BE2C (cell line): ENCODE results near the gene RNF207. TPM values are rescaled to one million over a fixed set of nuclear protein-coding genes. Genes with fewer than 3 reads are reported as not detected.

Source experiments
- DNase-seq: peaks from one replicate; pipeline ENCODE4 v3.0.0-alpha.2; 2020
- H3K27me3 ChIP-seq: fragments of 250-450 bp; sonication (Bioruptor Pico); 2 replicates; pipeline ENCODE4 v1.5.1; 2020; ENCODE audit warnings: mild to moderate bottlenecking
- H3K36me3 ChIP-seq: fragments of 250-450 bp; sonication (Bioruptor Pico); 2 replicates; pipeline ENCODE4 v1.5.1; 2020; ENCODE audit warnings: mild to moderate bottlenecking
- H3K4me1 ChIP-seq: fragments of 250-450 bp; sonication (Bioruptor Pico); 2 replicates; pipeline ENCODE4 v1.5.1; 2020
- H3K4me3 ChIP-seq: 2 replicates; pipeline ENCODE4 v1.5.1; 2011; ENCODE audit warnings: low read depth, low read length
- H3K9me3 ChIP-seq: fragments of 250-450 bp; sonication (Bioruptor Pico); 2 replicates; pipeline ENCODE4 v1.5.1; 2020
- polyA plus RNA-seq: library from polyadenylated mRNA; unstranded; fragments of >200 nt; gene quantifications from one replicate; pipeline ENCODE4 v1.2.1, GENCODE V29; 2012; ENCODE audit warnings: low read depth, missing spikeins; ENCODE audit not compliant: insufficient read length, insufficient read depth
- TF ChIP-seq, protein P1 (sequence below): IDR thresholded peaks from 2 replicates; pipeline ENCODE4 v1.5.1; 2012; ENCODE audit warnings: mild to moderate bottlenecking, low read depth, low read length

The RNF207 gene, protein sequence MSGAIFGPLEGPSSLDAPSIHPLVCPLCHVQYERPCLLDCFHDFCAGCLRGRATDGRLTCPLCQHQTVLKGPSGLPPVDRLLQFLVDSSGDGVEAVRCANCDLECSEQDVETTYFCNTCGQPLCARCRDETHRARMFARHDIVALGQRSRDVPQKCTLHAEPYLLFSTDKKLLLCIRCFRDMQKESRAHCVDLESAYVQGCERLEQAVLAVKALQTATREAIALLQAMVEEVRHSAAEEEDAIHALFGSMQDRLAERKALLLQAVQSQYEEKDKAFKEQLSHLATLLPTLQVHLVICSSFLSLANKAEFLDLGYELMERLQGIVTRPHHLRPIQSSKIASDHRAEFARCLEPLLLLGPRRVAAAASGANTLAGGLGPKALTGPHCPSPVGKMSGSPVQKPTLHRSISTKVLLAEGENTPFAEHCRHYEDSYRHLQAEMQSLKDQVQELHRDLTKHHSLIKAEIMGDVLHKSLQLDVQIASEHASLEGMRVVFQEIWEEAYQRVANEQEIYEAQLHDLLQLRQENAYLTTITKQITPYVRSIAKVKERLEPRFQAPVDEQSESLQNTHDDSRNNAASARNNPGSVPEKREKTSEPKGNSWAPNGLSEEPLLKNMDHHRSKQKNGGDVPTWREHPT
- polyA plus RNA-seq = 19.9 TPM

GRCh38 chr1:6205849-6206519, at the start of gene RNF207:
TSS of gene RNF207 (plus strand) at chr1:6206119. CDS start at chr1:6206536, 417 bp downstream.
- H3K9me3 ChIP-seq = no peaks in the 10 kb centered on the region
- H3K4me3 ChIP-seq = no peak within 1 kb of the TSS
- no peaks in the 10 kb centered on the region for H3K4me1 ChIP-seq
- H3K27me3 ChIP-seq = no peaks in the 10 kb centered on the region
- no peaks in the 10 kb centered on the region for H3K36me3 ChIP-seq
- TF ChIP-seq, protein P1, sequence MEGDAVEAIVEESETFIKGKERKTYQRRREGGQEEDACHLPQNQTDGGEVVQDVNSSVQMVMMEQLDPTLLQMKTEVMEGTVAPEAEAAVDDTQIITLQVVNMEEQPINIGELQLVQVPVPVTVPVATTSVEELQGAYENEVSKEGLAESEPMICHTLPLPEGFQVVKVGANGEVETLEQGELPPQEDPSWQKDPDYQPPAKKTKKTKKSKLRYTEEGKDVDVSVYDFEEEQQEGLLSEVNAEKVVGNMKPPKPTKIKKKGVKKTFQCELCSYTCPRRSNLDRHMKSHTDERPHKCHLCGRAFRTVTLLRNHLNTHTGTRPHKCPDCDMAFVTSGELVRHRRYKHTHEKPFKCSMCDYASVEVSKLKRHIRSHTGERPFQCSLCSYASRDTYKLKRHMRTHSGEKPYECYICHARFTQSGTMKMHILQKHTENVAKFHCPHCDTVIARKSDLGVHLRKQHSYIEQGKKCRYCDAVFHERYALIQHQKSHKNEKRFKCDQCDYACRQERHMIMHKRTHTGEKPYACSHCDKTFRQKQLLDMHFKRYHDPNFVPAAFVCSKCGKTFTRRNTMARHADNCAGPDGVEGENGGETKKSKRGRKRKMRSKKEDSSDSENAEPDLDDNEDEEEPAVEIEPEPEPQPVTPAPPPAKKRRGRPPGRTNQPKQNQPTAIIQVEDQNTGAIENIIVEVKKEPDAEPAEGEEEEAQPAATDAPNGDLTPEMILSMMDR = no peak
- DNase-seq = no peak

- TF ChIP-seq, protein P1 = no peak
- Histone ChIP-seq H3K4me3 (no peak overlapping the region), H3K27me3 (no peaks in the 10 kb centered on the region), H3K4me1 (no peaks in the 10 kb centered on the region; the same call in 1 of the 2 replicates), H3K9me3 (no peaks in the 10 kb centered on the region), H3K36me3 (no peaks in the 10 kb centered on the region)
- no peak for DNase-seq
These were observed 48.8 kb upstream of the RNF207 start for GRCh38 chr1:6157132-6157527.

- H3K4me1 ChIP-seq = no peaks in the 10 kb centered on the region; the same call in 1 of the 2 replicates
- H3K4me3 ChIP-seq = no peak overlapping the region
- no peaks in the 10 kb centered on the region for H3K36me3 ChIP-seq
- TF ChIP-seq, protein P1 = no peak
- H3K27me3 ChIP-seq = no peaks in the 10 kb centered on the region
- no peak for DNase-seq
- no peaks in the 10 kb centered on the region for H3K9me3 ChIP-seq
These were observed 48.3 kb upstream of the RNF207 start for GRCh38 chr1:6157528-6158174.

DNA sequence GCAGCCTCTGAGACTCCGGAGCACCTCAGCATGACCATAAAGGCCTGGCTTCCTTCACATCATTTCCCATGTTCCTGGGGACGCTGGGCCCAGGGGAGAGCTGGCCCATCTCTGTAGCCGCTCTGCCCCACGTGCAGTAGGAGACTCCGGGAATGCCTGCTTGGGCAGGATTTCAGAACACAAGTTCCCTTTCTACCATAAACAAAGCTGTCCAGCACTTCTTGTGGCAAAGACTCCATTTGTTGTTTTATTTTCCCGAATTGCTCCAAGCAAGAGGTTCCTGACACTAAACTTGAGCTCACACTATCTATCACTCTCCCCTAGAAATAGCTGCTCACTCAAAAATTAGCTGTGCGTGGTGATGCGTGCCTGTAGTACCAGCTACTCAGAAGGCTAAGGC, 47.7 kb upstream of the RNF207 start:
- H3K9me3 ChIP-seq = no peaks in the 10 kb centered on the region
- DNase-seq = no peak
- no peaks in the 10 kb centered on the region for H3K27me3 ChIP-seq
- no peaks in the 10 kb centered on the region; the same call in 1 of the 2 replicates for H3K4me1 ChIP-seq
- TF ChIP-seq, protein P1 = no peak
- H3K36me3 ChIP-seq = no peaks in the 10 kb centered on the region
- no peak overlapping the region for H3K4me3 ChIP-seq

GRCh38 chr1:6162341-6162740, 43.6 kb upstream of the RNF207 start:
- TF ChIP-seq, protein P1 = no peak
- Histone ChIP-seq H3K36me3 (no peaks in the 10 kb centered on the region), H3K4me3 (no peak overlapping the region), H3K9me3 (no peaks in the 10 kb centered on the region), H3K4me1 (no peaks in the 10 kb centered on the region; the same call in 1 of the 2 replicates), H3K27me3 (no peaks in the 10 kb centered on the region)
- no peak for DNase-seq
